Muscle of leg (tissue), 11 donors: ENCODE measurements around the gene ALS2CL. TPM values are rescaled to one million over a fixed set of nuclear protein-coding genes. Genes with fewer than 3 reads are reported as not detected.

Source experiments
- DNase-seq: peaks from one replicate; pipeline ENCODE4 v3.0.0; 2013
- H3K27ac ChIP-seq: one replicate; pipeline ENCODE4 v1.5.1; 2013; ENCODE audit warnings: mild to moderate bottlenecking, low read length, control low read depth
- H3K27me3 ChIP-seq: one replicate; pipeline ENCODE4 v1.6.1; 2013; ENCODE audit warnings: low read length; ENCODE audit not compliant: control insufficient read depth, insufficient read depth
- H3K36me3 ChIP-seq: one replicate; pipeline ENCODE4 v1.6.1; 2013; ENCODE audit warnings: low read length; ENCODE audit not compliant: control insufficient read depth, insufficient read depth
- H3K4me1 ChIP-seq: one replicate; pipeline ENCODE4 v1.6.1; 2013; ENCODE audit warnings: low read length; ENCODE audit not compliant: control insufficient read depth, insufficient read depth
- H3K4me3 ChIP-seq: one replicate; pipeline ENCODE4 v1.5.1; 2013; ENCODE audit warnings: low read length, control low read depth
- H3K9me3 ChIP-seq: replicated peaks from 2 replicates; pipeline ENCODE4 v1.6.1; 2013; ENCODE audit warnings: low read depth, low read length; ENCODE audit not compliant: control insufficient read depth
- WGBS: methylation state at CpG from one replicate; pipeline ENCODE4 v1.1.5; 2013; ENCODE audit warnings: missing lambda C conversion rate; ENCODE audit not compliant: insufficient coverage; 5-methylcytosine and 5-hydroxymethylcytosine counted together
- polyA plus RNA-seq, 8 donors: library from polyadenylated mRNA; unstranded; fragments of 120-200 nt; gene quantifications; one replicate each; pipeline versions ENCODE4 v1.2.1 to v1.2.3, GENCODE V29; 2013; ENCODE audit warnings: inconsistent platforms in 1 of 8, low replicate concordance in 1 of 8; ENCODE audit not compliant: insufficient read length in 8 of 8, insufficient read depth in 1 of 8
- total RNA-seq: library from RNA; stranded (reverse); fragments of 120-200 nt; gene quantifications from one replicate; pipeline ENCODE4 v1.2.4, GENCODE V29; 2013

Gene ALS2CL
- total and polyA plus RNA-seq, 9 donors, result 1.9 to 7.3 (median 5.8) TPM

GRCh38 chr3:46690798-46691197 is 2.7 kb downstream of the ALS2CL start:
- Histone ChIP-seq H3K27ac (no peak overlapping the region), H3K4me3 (no peak overlapping the region), H3K4me1 (peaks cover 40% of the 10 kb centered on the region), H3K36me3 (no peaks in the 10 kb centered on the region), H3K27me3 (peaks cover 21% of the 10 kb centered on the region), H3K9me3 (no peaks in the 10 kb centered on the region)
- DNase-seq, result no peak
- WGBS, result no CpG with 5 or more reads among the region's 5 CpGs

GRCh38 chr3:46685446-46685845 is 8.0 kb downstream of the ALS2CL start:
- Histone ChIP-seq H3K27ac (no peak overlapping the region), H3K4me3 (no peak overlapping the region), H3K27me3 (peaks cover 4% of the 10 kb centered on the region), H3K36me3 (no peaks in the 10 kb centered on the region), H3K4me1 (peaks cover under 1% of the 10 kb centered on the region), H3K9me3 (no peaks in the 10 kb centered on the region)
- 86% methylated on average over 9 of the region's 9 CpGs for WGBS
- DNase-seq, result no peak

GRCh38 chr3:46684891-46685290 is 8.6 kb downstream of the ALS2CL start:
- 75% methylated on average over 2 of the region's 2 CpGs for WGBS
- Histone ChIP-seq H3K27me3 (peaks cover 4% of the 10 kb centered on the region), H3K36me3 (no peaks in the 10 kb centered on the region), H3K27ac (no peak overlapping the region), H3K9me3 (no peaks in the 10 kb centered on the region), H3K4me3 (no peak overlapping the region), H3K4me1 (no peaks in the 10 kb centered on the region)
- no peak for DNase-seq

GRCh38 chr3:46682974-46683373 is 10.5 kb downstream of the ALS2CL start:
- Histone ChIP-seq H3K27me3 (peaks cover 4% of the 10 kb centered on the region), H3K4me3 (no peak overlapping the region), H3K4me1 (no peaks in the 10 kb centered on the region), H3K36me3 (no peaks in the 10 kb centered on the region), H3K9me3 (no peaks in the 10 kb centered on the region), H3K27ac (no peak overlapping the region)
- WGBS, result 82% methylated on average over 3 of the region's 11 CpGs
- no peak for DNase-seq

- Histone ChIP-seq H3K27me3 (peaks cover 4% of the 10 kb centered on the region), H3K36me3 (no peaks in the 10 kb centered on the region), H3K27ac (no peak overlapping the region), H3K9me3 (no peaks in the 10 kb centered on the region), H3K4me1 (peaks cover 7% of the 10 kb centered on the region), H3K4me3 (no peak overlapping the region)
- 69% methylated on average over 9 of the region's 13 CpGs for WGBS
- no peak for DNase-seq
These were observed 11.5 kb downstream of the ALS2CL start for GRCh38 chr3:46681856-46682540.

GRCh38 chr3:46681387-46681786 is 12.1 kb downstream of the ALS2CL start:
- Histone ChIP-seq H3K36me3 (no peaks in the 10 kb centered on the region), H3K4me3 (no peak overlapping the region), H3K27me3 (peaks cover 4% of the 10 kb centered on the region), H3K4me1 (peaks cover 13% of the 10 kb centered on the region), H3K27ac (no peak overlapping the region), H3K9me3 (no peaks in the 10 kb centered on the region)
- WGBS, result 63% methylated on average over 5 of the region's 10 CpGs
- no peak for DNase-seq

- whole genome bisulfite sequencing, result 83% methylated on average over 2 of the region's 9 CpGs
- H3K27me3 ChIP-seq, result no peaks in the 10 kb centered on the region
- H3K27ac ChIP-seq, result no peak overlapping the region
- H3K9me3 ChIP-seq, result no peaks in the 10 kb centered on the region
- no peaks in the 10 kb centered on the region for H3K36me3 ChIP-seq
- DNase-seq, result no peak
- peaks cover 22% of the 10 kb centered on the region for H3K4me1 ChIP-seq
- no peak overlapping the region for H3K4me3 ChIP-seq
These were observed 13.1 kb downstream of the ALS2CL start for GRCh38 chr3:46680298-46680826.

- Histone ChIP-seq H3K9me3 (no peaks in the 10 kb centered on the region), H3K27ac (no peak overlapping the region), H3K27me3 (no peaks in the 10 kb centered on the region), H3K4me3 (no peak overlapping the region), H3K4me1 (peaks cover 23% of the 10 kb centered on the region), H3K36me3 (no peaks in the 10 kb centered on the region)
- WGBS, result 77% methylated on average over 3 of the region's 5 CpGs
- no peak for DNase-seq
These were observed 13.8 kb downstream of the ALS2CL start for GRCh38 chr3:46679681-46680080.

- WGBS, result 83% methylated on average over 2 of the region's 6 CpGs
- no peak for DNase-seq
- H3K27ac ChIP-seq, result no peak overlapping the region
- peaks cover 23% of the 10 kb centered on the region for H3K4me1 ChIP-seq
- peaks cover 2% of the 10 kb centered on the region for H3K27me3 ChIP-seq
- H3K4me3 ChIP-seq, result no peak overlapping the region
- no peaks in the 10 kb centered on the region for H3K9me3 ChIP-seq
- H3K36me3 ChIP-seq, result no peaks in the 10 kb centered on the region
These were observed 15.2 kb downstream of the ALS2CL start for GRCh38 chr3:46678280-46678679.

GRCh38 chr3:46677411-46677726 is 16.1 kb downstream of the ALS2CL start:
- DNase-seq, result peak; percentile 83
- H3K4me3 ChIP-seq, result no peak overlapping the region
- H3K27ac ChIP-seq, result no peak overlapping the region
- no peaks in the 10 kb centered on the region for H3K36me3 ChIP-seq
- WGBS, result 31% methylated on average over 6 of the region's 6 CpGs
- peaks cover 3% of the 10 kb centered on the region for H3K27me3 ChIP-seq
- H3K4me1 ChIP-seq, result peaks cover 23% of the 10 kb centered on the region
- no peaks in the 10 kb centered on the region for H3K9me3 ChIP-seq
